ENCODE data around the gene RIN3.

Gene RIN3

GRCh38 chr14:92652413-92653151 lies 139.0 kb downstream of the RIN3 start:
- no peak for DNase-seq

GRCh38 chr14:92653162-92653651 lies 139.6 kb downstream of the RIN3 start:
- DNase-seq: no peak

GRCh38 chr14:92654239-92654901 lies 140.8 kb downstream of the RIN3 start:
- DNase-seq: no peak

GRCh38 chr14:92655419-92656201 lies 142.0 kb downstream of the RIN3 start:
- DNase-seq: no peak

GRCh38 chr14:92656306-92657081 lies 142.9 kb downstream of the RIN3 start:
- DNase-seq: no peak

GRCh38 chr14:92657457-92658142 lies 144.0 kb downstream of the RIN3 start:
- DNase-seq: no peak

GRCh38 chr14:92658160-92658559 lies 144.6 kb downstream of the RIN3 start:
- DNase-seq: no peak

- DNase-seq: no peak
These were observed 145.1 kb downstream of the RIN3 start for GRCh38 chr14:92658684-92659083.

- DNase-seq: no peak
These were observed 146.4 kb downstream of the RIN3 start for GRCh38 chr14:92659765-92660561.

GRCh38 chr14:92660571-92660970 lies 147.0 kb downstream of the RIN3 start:
- no peak for DNase-seq

- no peak for DNase-seq
These were observed 149.5 kb downstream of the RIN3 start for GRCh38 chr14:92663049-92663448.

- DNase-seq: no peak
These were observed 152.1 kb downstream of the RIN3 start for GRCh38 chr14:92665661-92666110.

GRCh38 chr14:92666251-92666650 lies 152.7 kb downstream of the RIN3 start:
- no peak for DNase-seq

- no peak for DNase-seq
These were observed 154.8 kb downstream of the RIN3 start for GRCh38 chr14:92668276-92668973.

- no peak for DNase-seq
These were observed 156.6 kb downstream of the RIN3 start for GRCh38 chr14:92670160-92670559.

- no peak for DNase-seq
These were observed 157.2 kb downstream of the RIN3 start for GRCh38 chr14:92670643-92671366.

GRCh38 chr14:92673601-92674150 lies 160.1 kb downstream of the RIN3 start:
- no peak for DNase-seq

GRCh38 chr14:92675421-92675820 lies 161.8 kb downstream of the RIN3 start:
- DNase-seq: no peak

- DNase-seq: no peak
These were observed 162.4 kb downstream of the RIN3 start for GRCh38 chr14:92675976-92676375.
